ENCODE results near the gene SPTBN4.
"Not testable (repeated sequence)": the region's sequence is repeated elsewhere in the genome, so short reads cannot be mapped to it uniquely, and the experiment has no call there.

Gene SPTBN4

GRCh38 chr19:40460185-40460584 is 6.6 kb upstream of the SPTBN4 start:
- no peaks in the 10 kb centered on the region for H3K36me3 ChIP-seq (ENCODE audit: control insufficient read depth, insufficient read depth, low read length)
- no peaks in the 10 kb centered on the region for H3K27me3 ChIP-seq (ENCODE audit: control insufficient read depth, insufficient read depth, low read length)
- H3K9me3 ChIP-seq (ENCODE audit: control insufficient read depth, low read length): no peaks in the 10 kb centered on the region
- no peak overlapping the region for H3K9ac ChIP-seq
- no peak overlapping the region for H3K27ac ChIP-seq
- H3K4me2 ChIP-seq (ENCODE audit: low read length): no peak overlapping the region
- TF ChIP-seq CTCF (IDR thresholded peaks at IDR 0.05): no peak
- no peak overlapping the region for H3K4me3 ChIP-seq (ENCODE audit: low read depth, low read length)
- peaks cover 5% of the 10 kb centered on the region for H3K4me1 ChIP-seq
- H2AFZ ChIP-seq: no peak overlapping the region
- no peaks in the 10 kb centered on the region for H3K79me2 ChIP-seq

GRCh38 chr19:40461669-40462221 is 5.1 kb upstream of the SPTBN4 start:
- no peak overlapping the region for H3K4me2 ChIP-seq (ENCODE audit: low read length)
- no peak overlapping the region for H3K4me3 ChIP-seq (ENCODE audit: low read depth, low read length)
- no peak overlapping the region for H2AFZ ChIP-seq
- no peak overlapping the region for H3K9ac ChIP-seq
- no peaks in the 10 kb centered on the region for H3K9me3 ChIP-seq (ENCODE audit: control insufficient read depth, low read length)
- H3K27ac ChIP-seq: no peak overlapping the region
- H3K79me2 ChIP-seq: no peaks in the 10 kb centered on the region
- TF ChIP-seq CTCF (IDR thresholded peaks at IDR 0.05): no peak
- peaks cover 13% of the 10 kb centered on the region for H3K4me1 ChIP-seq
- H3K36me3 ChIP-seq (ENCODE audit: control insufficient read depth, insufficient read depth, low read length): no peaks in the 10 kb centered on the region
- H3K27me3 ChIP-seq (ENCODE audit: control insufficient read depth, insufficient read depth, low read length): no peaks in the 10 kb centered on the region

GRCh38 chr19:40463587-40464037 is 3.2 kb upstream of the SPTBN4 start:
- H3K79me2 ChIP-seq; H3K9me3 ChIP-seq (ENCODE audit: control insufficient read depth, low read length); H3K4me3 ChIP-seq (ENCODE audit: low read depth, low read length); H2AFZ ChIP-seq; H3K4me2 ChIP-seq (ENCODE audit: low read length); H3K27ac ChIP-seq; H3K9ac ChIP-seq; H3K27me3 ChIP-seq (ENCODE audit: control insufficient read depth, insufficient read depth, low read length); H3K36me3 ChIP-seq (ENCODE audit: control insufficient read depth, insufficient read depth, low read length): not testable (repeated sequence)
- peaks cover 13% of the 10 kb centered on the region for H3K4me1 ChIP-seq

GRCh38 chr19:40464059-40465024 is 2.5 kb upstream of the SPTBN4 start:
- H3K4me2 ChIP-seq (ENCODE audit: low read length): peak overlapping the region; percentile 74
- H3K27me3 ChIP-seq (ENCODE audit: control insufficient read depth, insufficient read depth, low read length): no peaks in the 10 kb centered on the region
- no peak overlapping the region for H3K9ac ChIP-seq
- peaks cover 13% of the 10 kb centered on the region for H3K4me1 ChIP-seq
- H3K9me3 ChIP-seq (ENCODE audit: control insufficient read depth, low read length): no peaks in the 10 kb centered on the region
- H3K79me2 ChIP-seq: no peaks in the 10 kb centered on the region
- H3K27ac ChIP-seq: peak overlapping the region; percentile 87
- H2AFZ ChIP-seq: peak overlapping the region; percentile 95
- H3K4me3 ChIP-seq (ENCODE audit: low read depth, low read length): peak overlapping the region; percentile 67
- TF ChIP-seq CTCF (IDR thresholded peaks at IDR 0.05): peak; percentile 96
- H3K36me3 ChIP-seq (ENCODE audit: control insufficient read depth, insufficient read depth, low read length): no peaks in the 10 kb centered on the region

GRCh38 chr19:40465025-40465556 is 1.7 kb upstream of the SPTBN4 start:
- Histone ChIP-seq H3K27me3 (ENCODE audit: control insufficient read depth, insufficient read depth, low read length) (no peaks in the 10 kb centered on the region), H3K4me3 (ENCODE audit: low read depth, low read length) (peak overlapping the region; percentile 67), H3K4me2 (ENCODE audit: low read length) (peak overlapping the region; percentile 74), H2AFZ (peak overlapping the region; percentile 95), H3K36me3 (ENCODE audit: control insufficient read depth, insufficient read depth, low read length) (no peaks in the 10 kb centered on the region), H3K9ac (peak overlapping the region; percentile 50), H3K4me1 (peaks cover 13% of the 10 kb centered on the region), H3K9me3 (ENCODE audit: control insufficient read depth, low read length) (no peaks in the 10 kb centered on the region), H3K79me2 (no peaks in the 10 kb centered on the region), H3K27ac (peak overlapping the region; percentile 87)
- TF ChIP-seq CTCF (IDR thresholded peaks at IDR 0.05): no peak

Measured in parathyroid adenoma (tissue), 2 donors.